Esophagus squamous epithelium (tissue), 4 donors: ENCODE results near the gene TSPAN14.

ENCODE experiments used
- CTCF ChIP-seq, 6 experiments: fragments of 450-650 bp in 4 of 6; fragments of 200-600 bp in 2 of 6; sonication (generic) in 2 of 6; IDR thresholded peaks; one replicate each; pipeline ENCODE4 v1.5.1; 2016 to 2019; ENCODE audit warnings: antibody characterized with exemption in 6 of 6, mild to moderate bottlenecking in 4 of 6, moderate library complexity in 4 of 6
- POLR2A ChIP-seq, 4 donors: fragments of 450-650 bp; IDR thresholded peaks; one replicate each; pipeline ENCODE4 v1.6.1; 2017; ENCODE audit warnings: antibody characterized with exemption in 4 of 4, mild to moderate bottlenecking in 4 of 4, moderate library complexity in 3 of 4

- no peak for TF ChIP-seq CTCF (IDR thresholded peaks at IDR 0.05)
- no peak for TF ChIP-seq POLR2A (IDR thresholded peaks at IDR 0.05)
Observed at GRCh38 chr10:80515511-80515910, 61.4 kb downstream of the TSPAN14 start.
